ENCODE results near the gene LRP5.
A peak's percentile ranks its signal among the peaks of the same experiment; 100 is the strongest.
"Not testable (repeated sequence)": the region's sequence is repeated elsewhere in the genome, so short reads cannot be mapped to it uniquely, and the experiment has no call there.

The LRP5 gene

DNA sequence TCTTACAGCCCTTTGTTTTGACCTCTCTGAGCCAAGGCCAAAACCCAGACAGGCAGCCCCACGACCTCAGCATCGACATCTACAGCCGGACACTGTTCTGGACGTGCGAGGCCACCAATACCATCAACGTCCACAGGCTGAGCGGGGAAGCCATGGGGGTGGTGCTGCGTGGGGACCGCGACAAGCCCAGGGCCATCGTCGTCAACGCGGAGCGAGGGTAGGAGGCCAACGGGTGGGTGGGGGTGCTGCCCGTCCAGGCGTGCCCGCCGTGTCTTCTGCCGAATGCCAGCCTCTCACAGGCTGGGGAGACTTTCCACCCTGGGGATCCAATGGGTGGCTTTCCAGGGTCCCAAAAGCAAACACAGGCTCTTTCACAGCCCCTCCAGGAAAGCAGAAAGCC, 111.1 kb downstream of the LRP5 start:
- DNase-seq (ENCODE audit: low spot score): no peak

DNA sequence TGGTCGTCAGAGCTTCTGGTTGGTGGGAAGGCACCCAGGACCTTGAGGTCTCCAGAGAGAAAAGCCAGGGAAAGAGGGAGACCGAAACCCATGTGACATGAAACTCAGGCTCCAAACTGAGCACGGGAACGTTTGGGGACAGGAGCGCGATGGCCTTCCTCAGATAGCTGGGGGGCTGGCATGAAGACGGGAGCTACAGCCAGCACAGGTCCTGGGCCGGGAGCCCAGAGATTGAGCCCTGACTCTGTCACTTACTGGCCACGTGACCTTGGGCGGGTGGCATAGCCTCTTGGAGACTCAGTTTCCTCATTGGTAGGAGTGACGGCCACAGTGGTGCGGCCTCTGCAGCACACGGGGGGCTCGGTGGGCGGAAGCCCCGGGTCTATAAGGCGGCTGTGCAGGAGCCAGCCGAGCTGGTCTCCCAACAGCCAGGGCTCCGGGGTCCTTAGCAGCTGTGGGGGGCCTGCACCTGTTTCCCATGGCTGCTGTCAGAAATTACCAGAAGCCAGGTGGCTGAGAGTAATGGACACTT, 111.8 kb downstream of the LRP5 start:
- DNase-seq (ENCODE audit: low spot score): no peak

DNA sequence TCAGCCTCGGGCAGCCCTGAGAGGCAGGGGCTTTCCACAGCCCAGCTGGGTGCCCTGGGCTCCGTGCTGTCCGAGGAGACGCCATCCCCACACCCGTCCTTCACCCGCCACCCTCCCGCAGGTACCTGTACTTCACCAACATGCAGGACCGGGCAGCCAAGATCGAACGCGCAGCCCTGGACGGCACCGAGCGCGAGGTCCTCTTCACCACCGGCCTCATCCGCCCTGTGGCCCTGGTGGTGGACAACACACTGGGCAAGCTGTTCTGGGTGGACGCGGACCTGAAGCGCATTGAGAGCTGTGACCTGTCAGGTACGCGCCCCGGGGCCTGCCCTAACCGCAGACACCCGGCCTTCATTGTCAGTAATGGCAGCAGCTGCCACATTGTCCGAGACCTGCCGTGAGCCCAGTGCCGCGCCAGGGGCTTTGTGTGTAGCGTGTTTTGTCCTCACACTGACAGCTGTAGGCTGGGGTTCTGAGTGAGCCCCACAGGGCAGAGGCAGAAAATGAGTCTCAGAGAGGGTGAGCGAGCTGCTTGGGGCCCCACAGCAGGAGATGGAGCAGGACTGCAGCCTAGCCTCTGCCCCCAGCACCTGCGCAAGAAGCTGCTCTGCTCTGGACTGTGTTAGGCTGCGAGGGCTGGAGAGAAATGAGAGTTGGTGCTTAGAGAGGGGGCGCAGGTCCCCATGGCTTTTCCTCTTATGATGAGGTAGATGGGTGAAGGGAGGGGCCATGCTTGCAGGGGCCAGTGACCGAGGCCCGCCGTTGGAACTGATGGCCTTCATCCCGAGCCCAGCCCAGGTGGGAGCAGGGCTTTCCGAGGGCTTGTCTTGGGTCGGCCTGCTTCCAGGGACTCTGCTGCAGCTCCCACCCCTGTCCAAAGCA, 112.8 kb downstream of the LRP5 start:
- DNase-seq (ENCODE audit: low spot score): no peak

DNA sequence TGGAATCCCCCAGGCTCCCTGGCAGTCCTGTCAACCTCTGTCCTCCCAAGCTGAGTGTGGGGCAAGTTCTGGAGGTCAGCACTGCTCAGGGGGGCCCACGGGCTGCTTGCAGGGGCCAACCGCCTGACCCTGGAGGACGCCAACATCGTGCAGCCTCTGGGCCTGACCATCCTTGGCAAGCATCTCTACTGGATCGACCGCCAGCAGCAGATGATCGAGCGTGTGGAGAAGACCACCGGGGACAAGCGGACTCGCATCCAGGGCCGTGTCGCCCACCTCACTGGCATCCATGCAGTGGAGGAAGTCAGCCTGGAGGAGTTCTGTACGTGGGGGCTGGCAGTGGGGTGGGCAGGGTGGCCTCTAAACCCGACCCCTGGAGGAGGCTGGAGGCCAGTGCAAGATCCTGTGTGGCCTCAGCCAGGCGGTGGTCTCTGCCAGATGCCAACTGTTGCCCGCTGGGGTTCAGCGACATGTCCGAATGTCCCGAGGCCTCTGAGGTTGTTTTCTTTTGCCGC, 113.5 kb downstream of the LRP5 start:
- DNase-seq (ENCODE audit: low spot score): no peak

DNA sequence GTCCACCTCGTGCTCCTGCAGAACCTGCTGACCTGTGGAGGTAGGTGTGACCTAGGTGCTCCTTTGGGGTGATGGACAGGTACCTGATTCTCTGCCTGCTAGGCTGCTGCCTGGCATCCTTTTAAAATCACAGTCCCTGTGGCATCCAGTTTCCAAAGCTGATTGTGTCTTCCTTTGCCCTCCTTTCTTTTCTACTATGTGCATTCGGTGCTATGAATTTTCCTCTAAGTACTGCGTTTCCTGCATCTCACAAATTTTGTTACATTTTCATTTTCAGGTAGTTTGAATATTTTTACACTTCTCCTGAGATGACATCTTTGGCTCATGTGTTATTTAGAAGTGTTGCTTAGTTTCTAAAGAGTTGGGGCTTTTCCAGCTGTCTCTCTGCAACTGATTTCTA, 117.3 kb downstream of the LRP5 start:
- DNase-seq (ENCODE audit: low spot score): no peak

DNA sequence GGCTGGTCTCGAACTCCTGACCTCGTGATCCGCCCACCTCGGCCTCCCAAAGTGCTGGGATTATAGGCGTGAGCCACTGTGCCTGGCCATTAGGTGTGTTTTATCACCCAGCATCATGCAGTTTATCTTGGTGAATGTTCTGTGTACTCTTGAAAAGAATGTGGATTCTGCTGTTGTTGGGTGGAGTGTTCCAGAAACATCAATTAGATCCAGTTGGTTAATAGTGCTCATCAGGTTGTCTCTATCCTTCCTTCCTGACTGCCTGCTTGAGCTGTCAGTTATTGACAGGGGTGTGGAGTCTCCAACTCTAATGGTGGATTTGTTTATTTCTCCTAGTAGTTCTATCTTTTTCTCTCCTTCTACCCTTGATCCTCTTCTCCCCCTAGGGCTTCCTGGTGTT, 118.0 kb downstream of the LRP5 start:
- DNase-seq (ENCODE audit: low spot score): no peak

DNA sequence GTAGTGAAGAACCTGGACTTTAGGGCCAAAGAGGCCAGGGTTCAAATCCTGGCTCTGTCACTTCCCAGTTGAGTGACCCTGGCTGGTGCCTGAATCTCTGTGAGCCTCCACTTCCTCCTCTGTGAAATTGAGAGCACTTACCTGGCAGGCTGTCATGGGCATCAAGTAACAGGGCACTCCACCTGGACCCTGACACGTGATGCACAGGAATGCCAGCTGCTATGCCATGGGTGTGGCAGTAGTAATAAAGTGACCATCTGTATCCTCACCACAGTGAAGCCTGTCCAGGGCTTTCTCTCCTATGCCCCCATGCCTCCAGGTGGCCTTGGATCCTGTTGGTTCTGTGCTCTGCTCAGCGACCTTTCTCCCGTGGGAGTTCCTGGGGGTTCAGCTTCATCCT, 118.4 kb downstream of the LRP5 start:
- DNase-seq (ENCODE audit: low spot score): no peak

DNA sequence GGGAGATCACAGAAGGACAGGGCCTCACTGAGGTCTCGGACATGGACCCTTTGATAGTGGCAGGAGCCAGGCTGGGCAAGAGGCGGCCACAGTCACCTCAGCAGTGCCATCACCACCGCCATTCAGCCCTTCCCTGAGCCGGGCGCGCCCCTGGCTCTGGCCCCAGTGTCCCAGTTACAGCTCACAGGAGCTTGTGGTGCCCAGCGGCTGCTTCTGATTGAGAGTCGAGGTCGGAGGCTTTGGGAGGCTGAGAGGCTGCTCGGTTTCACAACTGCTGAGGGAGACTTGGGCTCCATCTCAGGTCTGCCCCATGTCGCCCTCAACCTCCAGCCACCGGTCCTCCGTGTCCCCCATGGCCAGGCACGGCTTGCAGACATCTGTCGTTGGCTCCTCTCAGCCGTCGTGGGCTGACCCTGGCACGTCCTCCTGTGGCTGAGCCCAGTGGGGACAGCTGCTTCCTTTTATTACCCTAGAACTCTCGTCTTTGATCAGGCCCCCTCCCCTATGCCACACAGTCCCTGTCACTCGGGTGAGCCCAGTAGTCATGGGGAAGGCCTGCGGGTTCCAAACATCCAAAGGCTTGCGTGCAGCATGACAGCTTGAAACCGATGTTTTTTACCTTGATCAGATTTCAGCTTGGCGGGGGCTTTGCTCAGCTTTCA, 119.7 kb downstream of the LRP5 start:
- no peak for DNase-seq (ENCODE audit: low spot score)

DNA sequence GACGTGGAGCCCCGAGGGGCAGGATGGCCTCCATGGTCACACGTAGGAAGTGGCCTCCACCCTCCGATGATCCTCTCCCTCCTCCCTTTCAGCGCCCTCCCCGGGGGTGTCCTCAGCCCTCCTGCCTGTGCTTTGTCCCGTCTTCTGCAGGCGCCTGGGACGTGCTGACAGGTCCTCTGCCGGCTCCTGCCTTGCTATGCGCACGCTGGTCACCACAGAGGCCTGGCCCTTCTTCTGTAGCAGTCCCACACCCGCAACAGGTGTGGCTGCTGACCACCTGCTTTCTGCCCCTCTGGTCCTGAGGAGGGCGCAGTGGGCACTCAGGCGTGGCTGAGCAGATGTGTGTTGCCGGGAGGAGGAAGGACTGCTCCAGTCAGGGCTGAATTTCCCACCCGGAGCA, 120.5 kb downstream of the LRP5 start:
- no peak for DNase-seq (ENCODE audit: low spot score)

DNA sequence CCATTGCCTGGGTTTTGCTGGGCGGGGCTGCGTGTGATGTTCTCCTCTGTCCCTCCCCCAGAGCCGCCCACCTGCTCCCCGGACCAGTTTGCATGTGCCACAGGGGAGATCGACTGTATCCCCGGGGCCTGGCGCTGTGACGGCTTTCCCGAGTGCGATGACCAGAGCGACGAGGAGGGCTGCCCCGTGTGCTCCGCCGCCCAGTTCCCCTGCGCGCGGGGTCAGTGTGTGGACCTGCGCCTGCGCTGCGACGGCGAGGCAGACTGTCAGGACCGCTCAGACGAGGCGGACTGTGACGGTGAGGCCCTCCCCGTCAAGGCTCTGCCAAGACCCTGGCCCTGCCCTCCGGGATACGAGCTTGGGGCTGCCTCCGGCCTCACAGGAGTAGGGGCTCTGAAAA, 121.2 kb downstream of the LRP5 start:
- DNase-seq (ENCODE audit: low spot score): no peak

DNA sequence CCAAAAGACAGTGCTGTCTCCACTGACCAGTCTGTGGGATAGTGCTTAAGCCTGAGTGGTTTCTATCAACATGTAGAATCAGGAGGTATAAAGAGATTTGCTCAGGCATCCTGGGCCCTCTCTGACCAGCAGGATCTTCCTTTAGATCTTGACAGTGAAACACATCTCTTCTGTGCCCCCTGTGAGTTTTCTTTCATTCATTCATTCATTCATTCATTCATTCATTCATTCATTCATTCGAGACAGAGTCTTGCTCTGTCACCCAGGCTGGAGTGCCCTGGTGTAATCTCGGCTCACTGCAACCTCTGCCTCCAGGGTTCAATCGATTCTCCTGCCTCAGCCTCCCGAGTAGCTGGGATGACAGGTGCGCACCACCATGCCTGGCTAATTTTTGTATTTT, 121.8 kb downstream of the LRP5 start:
- not testable (repeated sequence) for DNase-seq (ENCODE audit: low spot score)

DNA sequence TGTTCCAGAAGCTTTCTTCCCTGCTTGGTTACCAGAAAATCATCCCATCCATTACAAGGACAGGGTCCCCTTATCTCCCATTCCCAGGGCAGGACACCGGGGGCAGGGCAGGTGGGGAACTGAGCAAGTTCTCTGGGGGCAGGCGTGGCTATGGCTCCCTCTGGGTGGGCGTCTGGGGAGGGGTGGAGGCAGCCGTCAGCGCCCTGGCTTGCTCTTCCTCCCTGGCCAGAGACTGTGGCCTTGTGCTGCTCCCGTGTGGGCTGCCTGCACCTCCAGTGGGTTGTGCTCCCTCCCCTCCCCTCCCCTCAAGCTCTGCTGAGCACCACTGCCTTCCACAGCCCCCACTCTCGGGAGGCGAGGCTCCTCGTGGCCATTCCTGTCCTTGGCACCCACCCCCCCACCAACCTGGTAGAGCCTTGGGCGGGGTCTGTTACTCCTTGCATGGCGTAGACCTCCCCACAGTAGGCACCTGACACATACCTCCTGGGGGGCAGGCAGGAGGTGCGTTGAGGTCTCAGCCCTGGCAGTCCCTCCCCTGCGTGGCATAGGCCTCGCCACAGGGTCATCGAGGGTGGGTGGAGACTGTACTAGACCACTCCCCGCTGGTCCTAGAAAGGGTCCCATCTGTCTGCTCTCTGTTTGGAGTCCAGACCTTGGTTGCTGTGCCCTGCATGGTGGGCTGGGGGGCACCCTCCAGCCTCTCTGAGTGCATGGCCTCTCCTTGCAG, 123.9 kb downstream of the LRP5 start:
- DNase-seq (ENCODE audit: low spot score): no peak

DNA sequence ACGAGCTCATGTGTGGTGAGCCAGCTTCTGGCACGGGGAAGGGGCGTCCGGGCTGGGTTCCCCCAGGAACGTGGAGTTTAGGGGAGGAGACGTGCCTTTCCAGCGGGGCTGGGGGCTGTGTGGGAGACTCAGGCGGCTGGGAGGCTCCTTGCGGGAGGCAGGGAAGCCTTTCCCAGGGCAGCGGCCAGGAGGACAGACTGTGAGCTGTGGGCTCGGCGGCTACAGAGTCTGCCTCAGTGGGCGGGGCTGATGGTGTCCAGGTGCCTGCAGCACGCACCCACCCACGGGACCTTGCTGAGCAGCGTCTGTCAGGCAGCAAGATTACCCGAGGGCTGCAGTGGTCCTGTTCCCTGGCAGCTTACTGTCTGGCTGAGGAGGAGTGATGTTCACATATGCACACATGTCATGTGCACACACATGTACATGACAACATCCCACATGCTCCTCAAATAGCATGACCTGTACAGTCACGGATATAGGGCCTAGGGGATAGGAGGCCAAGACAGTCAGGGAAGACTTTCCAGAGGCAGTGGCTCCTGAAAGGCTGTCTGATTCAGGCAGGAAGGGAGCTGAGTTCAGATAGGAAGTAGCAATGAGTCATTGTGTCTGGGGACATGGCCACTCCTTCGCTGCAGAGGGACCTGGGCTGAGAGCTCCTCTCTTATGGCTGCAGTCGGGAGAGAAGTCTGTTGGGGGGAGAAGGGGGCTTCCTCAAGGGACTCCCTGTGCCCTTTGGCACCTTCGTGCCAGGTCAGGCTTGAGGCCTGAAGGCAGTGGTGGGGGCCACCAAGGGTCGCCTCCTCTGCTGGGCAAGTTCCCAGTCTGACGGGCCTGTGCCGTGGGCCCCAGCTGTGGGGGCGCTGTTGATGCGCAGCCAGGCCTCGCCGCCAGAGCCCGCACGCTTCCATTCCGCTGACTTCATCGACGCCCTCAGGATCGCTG, 124.9 kb downstream of the LRP5 start:
- DNase-seq (ENCODE audit: low spot score): peak; percentile 92

DNA sequence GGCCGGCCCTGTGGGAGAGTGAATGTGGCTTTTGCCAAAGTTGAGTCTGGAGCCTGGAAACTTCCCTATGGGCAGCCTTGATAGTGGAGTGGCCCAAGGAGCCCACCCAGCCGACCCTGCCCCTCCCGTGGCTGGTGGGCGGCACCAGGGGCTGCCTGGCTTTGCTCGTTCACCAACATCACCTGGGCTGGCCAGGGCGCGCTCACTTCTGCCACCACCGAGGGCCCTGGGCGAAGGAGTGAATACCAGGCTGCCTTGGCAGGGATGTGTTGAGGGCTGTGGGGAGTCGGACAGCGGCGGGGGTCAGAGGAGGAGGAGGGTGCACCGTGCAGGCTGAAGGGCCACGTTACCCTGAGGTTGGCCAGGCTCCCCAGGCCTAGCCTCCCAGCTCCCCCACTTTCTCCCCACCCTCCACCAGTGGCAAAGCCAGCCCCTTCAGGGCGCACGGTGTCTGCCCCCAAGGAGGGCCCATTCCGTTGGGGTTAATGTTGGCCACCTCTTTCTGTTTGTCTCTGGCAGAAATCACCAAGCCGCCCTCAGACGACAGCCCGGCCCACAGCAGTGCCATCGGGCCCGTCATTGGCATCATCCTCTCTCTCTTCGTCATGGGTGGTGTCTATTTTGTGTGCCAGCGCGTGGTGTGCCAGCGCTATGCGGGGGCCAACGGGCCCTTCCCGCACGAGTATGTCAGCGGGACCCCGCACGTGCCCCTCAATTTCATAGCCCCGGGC, 125.7 kb downstream of the LRP5 start:
- DNase-seq (ENCODE audit: low spot score): no peak

DNA sequence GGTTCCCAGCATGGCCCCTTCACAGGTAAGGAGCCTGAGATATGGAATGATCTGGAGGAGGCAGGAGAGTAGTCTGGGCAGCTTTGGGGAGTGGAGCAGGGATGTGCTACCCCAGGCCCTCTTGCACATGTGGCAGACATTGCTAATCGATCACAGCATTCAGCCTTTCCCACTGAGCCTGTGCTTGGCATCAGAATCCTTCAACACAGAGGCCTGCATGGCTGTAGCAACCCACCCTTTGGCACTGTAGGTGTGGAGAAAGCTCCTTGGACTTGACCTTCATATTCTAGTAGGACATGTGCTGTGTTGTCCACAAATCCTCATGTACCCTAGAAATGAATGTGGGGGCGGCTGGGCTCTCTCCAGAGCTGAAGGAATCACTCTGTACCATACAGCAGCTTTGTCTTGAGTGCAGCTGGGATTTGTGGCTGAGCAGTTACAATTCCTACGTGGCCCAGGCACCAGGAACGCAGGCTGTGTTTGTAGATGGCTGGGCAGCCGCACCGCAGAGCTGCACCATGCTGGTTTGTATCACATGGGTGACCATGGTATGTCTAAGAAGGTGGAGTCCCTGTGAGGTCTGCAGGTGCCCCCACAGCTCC, 126.4 kb downstream of the LRP5 start:
- no peak for DNase-seq (ENCODE audit: low spot score)

DNA sequence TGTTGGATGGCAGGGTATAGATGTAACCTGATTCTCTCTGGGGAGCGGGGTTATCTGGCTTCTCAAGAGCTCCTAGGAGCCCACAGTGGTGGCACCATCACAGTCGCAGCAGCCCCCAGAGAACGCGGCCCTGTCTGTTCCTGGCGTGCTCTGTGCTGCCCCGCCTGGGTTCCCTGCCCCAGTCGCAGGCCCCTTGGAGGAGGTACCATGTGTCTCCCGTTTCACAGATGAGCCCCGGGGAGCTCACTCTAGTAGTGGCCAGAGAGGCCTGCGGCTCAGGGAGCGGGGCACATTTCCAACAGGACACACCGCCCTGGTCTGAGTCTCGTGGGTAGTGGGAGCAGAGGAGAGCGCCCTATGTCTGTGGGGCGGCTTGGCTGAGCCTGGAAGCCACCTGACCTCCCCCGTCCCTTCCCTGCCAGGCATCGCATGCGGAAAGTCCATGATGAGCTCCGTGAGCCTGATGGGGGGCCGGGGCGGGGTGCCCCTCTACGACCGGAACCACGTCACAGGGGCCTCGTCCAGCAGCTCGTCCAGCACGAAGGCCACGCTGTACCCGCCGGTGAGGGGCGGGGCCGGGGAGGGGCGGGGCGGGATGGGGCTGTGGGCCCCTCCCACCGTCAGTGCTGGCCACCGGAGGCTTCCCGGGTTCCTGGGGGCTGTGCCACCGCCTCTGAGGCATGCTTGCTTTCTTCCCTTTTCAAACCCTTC, 127.1 kb downstream of the LRP5 start:
- DNase-seq (ENCODE audit: low spot score): peak; percentile 56

DNA sequence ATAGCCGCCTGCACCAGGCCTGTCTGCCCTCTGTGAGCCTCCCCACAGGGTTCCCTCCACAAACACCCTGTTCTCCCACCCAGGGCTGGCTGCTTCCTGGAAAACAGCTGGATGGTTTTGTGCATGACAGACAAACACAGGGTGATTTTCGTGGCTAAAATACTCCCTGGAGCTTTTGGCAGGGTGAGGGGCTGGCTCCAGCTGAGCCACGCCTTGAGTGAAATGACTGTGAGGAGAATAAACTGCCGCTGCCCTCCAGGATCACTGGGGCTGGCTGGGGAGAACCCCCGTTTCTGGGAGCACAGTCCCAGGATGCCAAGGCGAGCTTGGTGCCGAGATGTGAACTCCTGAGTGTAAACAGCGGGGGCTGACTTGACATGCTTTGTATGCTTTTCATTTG, 127.8 kb downstream of the LRP5 start:
- DNase-seq (ENCODE audit: low spot score): no peak

DNA sequence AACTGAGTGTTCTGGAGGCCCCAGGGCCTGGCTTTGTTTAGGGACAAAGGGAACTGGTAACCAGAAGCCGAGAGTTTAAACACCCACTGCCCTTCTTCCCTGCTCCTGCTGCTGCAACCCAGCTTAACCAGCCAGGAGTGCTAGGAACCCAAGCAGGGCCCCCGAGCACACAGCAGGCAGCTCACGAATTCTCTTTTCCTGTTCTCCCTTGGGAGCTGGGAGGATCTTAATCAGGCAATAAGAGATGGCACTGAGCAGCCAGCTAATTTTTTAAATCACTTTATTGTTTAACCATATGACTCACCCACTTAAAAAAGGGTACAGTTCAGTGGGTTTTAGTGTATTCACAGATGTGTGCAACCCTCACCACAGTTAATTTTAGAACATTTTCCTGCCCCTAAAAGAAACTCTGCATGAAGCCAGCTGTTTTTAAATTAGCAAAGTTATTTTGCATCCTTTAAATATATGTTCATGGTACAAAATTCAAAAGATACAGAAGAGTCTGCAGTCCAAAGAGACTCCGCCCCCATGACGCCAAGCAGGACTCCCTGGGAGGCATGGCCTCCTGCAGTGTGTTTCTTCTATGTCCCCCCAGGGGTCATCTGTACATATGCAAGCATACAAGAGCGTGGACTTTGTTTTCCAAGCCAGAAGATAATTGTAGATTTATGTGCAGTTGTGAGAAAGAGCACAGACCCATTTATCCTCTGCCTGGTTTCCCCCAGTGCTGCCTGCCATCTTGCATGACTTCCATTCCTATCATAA, 129.3 kb downstream of the LRP5 start:
- DNase-seq (ENCODE audit: low spot score): no peak

DNA sequence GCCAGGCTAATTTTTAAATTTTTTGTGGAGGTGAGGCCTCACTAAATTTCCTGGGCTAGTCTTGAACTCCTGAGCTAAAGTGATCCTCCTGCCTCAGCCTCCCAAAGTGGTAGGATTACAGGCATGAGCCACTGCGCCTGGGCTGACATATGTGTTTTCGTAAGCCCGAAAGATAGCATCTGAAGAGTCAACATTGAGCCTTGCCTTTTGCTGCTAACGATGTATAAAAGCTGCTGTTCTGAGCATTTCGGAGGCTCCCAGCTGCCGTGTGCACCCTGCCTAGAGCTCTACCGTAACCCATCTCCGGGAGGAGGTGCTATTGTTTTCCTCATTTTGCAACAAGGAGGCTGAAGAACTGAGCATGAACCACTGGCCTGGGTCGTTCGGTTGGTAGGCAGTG, 130.0 kb downstream of the LRP5 start:
- DNase-seq (ENCODE audit: low spot score): no peak

Measured in AG20443 (cell line).